H1 (cell line): ENCODE measurements around the gene NOC4L. TPM values are rescaled to one million over a fixed set of nuclear protein-coding genes. Genes with fewer than 3 reads are reported as not detected.

Experiments used
- KDM4A ChIP-seq: IDR thresholded peaks from one replicate; pipeline ENCODE4 v1.7.1; 2012; ENCODE audit warnings: low read depth, mild to moderate bottlenecking, moderate library complexity, low read length, inconsistent platforms; ENCODE audit not compliant: severe bottlenecking
- SIN3A ChIP-seq, 2 experiments: IDR thresholded peaks in 1 of 2; conservative IDR thresholded peaks in 1 of 2; 2 replicates each; pipeline ENCODE4 v1.6.1; 2011 to 2012; ENCODE audit warnings: low read length in 2 of 2, improper control_type of control experiment in 1 of 2, low read depth in 1 of 2, mild to moderate bottlenecking in 1 of 2
- TAF1 ChIP-seq: IDR thresholded peaks from 2 replicates; pipeline ENCODE4 v1.6.1; 2011; ENCODE audit warnings: mild to moderate bottlenecking, low read depth, low read length
- polyA plus RNA-seq, 7 experiments: library from polyadenylated mRNA; depleted of rRNA in 3 of 7; stranded (reverse) in 5 of 7; unstranded in 2 of 7; fragments of >200 nt in 5 of 7; fragments of 200-250 nt in 2 of 7; gene quantifications; 1 replicate in 5 of 7; 2 replicates in 1 of 7; 4 replicates in 1 of 7; pipeline versions ENCODE4 v1.2.1 to v1.2.3, GENCODE V29; 2011 to 2013; ENCODE audit warnings: missing spikeins in 2 of 7, mixed read lengths in 2 of 7
- total RNA-seq: library from RNA; stranded (reverse); fragmentation: NEBNext Ultra II Directional; extraction: Animal tissue kit (Norgen Biotek cat#: 25700); gene quantifications from 2 replicates; pipeline ENCODE4 v1.2.1, GENCODE V29; 2021

Gene NOC4L
- total and polyA plus RNA-seq, 2 of the 8 experiments (the other 6 are each of a cell fraction or from before 2014, with no cell fraction given): 26.8 to 40.3 TPM

DNA sequence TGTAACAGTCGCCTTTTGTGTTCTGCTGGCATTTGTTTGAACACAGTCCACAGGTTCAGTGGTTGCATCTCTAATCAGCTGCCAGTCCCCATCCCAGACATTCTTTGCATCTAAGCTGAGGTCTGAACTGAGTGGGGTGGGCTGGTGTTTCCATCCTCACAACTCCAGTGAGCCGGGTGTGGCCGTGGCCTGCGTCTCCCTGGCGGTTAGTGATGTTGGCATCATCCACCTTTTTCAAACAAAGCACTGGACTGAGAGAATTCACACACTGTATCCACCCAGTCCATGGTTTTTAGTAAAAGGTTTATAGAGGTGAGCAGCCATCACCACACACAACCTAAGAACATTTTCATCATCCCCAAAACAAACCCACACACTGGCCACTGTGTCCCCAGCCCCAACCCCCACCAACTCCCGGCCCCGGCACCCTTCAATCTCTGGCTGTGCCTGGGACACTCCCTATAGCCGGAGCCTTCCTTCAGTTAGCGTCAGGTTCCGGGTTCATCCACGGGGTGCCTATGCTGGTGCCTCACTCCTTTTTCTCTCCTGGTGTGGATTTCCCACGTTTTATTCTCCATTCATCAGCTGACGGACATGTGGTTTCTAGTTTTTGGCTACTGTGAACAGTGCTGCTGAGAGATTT lies 6.7 kb upstream of the NOC4L start (continued):
- TF ChIP-seq TAF1 (no peak), SIN3A (conservative IDR thresholded peaks at IDR 0.05 in 1 of 2, IDR thresholded peaks at IDR 0.05 in 1 of 2; ENCODE audit: low read depth in 1 of 2, low read length in 2 of 2) (no peak), KDM4A (no peak)
